ENCODE results near the gene DNAH14.
"Not testable (repeated sequence)": the region's sequence is repeated elsewhere in the genome, so short reads cannot be mapped to it uniquely, and the experiment has no call there.

DNAH14 gene

DNA sequence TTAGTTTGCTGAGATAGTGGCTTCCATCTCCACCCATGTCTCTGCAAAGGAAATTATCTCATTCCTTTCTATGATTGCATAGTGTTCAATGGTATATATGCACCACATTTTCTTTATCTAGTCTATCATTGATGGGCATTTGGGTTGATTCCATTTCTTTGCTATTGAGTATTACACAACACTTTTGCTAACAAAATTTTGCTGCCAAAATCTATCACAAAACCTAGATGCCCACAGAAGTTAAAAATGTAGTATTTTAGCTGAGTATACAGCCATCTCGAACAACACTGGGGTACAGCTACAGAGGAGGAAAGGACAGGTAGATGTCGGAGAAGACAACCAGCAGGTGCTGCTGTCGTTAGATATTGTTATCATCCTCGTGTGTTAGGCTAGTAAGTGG lies 430.6 kb downstream of the DNAH14 start:
- DNase-seq, result no peak

DNA sequence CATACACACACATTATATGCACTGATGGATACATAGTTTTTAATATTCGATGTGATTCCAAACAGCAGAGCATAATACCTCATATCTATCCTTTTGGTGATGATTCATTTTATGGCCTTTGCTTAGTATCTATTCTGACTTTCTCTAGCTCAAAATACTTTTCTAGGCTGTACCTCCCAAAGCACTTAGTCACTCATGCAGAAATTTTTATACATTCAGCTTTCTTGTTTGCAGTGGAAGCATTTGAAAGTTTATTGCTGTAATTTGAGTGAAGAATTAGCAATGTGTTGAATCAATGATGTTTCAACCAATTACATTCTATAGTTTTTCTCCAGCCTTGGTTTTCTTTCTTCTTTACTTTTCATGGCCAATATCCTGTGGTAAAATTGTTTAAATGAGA lies 431.7 kb downstream of the DNAH14 start:
- no peak for DNase-seq

DNA sequence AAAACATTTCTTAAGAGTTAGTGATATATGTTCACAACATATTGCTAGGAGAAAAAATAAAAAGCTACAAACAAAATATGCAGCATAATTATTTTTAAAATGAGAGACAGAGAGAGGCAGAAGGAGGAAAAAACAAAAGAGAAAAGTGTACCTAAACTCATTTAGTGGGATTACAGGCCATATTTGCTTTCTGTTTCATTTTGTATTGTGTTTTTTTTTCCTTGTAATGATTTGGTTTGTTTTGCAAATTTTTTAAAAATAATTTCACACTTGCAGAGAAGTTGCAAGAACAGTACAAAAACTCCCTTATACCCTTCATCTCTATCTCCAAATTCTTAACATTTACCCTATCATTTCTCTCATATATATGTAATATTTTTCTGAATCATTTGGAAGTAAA lies 433.3 kb downstream of the DNAH14 start:
- DNase-seq, result no peak

DNA sequence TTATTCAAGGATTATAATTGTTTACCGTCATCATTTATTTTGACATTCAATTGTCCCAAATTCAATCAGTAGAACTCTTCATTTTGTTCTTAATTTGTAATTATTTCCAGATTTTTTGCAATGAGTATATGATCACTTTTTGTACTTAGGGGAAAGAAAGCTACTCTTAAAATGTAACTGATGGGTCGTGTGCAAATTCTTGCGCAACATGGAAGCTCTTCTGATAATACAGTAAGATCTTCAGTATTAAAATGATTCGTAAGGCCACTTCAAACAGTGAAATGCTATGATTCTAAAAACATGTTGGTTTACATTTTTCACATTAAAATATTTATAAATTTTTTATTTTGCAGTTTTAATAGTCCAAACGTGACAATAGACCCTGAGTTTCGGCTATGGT lies 435.0 kb downstream of the DNAH14 start:
- no peak for DNase-seq

DNA sequence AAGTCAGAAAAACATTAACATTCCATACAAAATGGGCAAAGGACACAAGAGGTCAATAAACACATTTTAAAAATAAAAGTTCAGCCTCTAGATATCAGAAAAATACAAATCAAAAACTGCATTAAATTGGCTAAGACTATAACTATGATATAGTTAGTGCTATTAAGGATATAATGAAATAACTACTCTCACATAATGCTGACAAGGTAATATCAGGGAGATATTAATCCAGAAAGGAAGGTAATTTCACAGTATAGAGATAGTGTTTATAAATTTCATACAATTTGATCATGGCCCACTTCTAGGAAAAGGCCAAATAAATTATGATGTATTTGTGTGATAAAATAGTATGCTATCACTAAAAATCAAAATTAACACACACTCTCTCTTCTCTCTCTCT lies 436.5 kb downstream of the DNAH14 start:
- no peak for DNase-seq

DNA sequence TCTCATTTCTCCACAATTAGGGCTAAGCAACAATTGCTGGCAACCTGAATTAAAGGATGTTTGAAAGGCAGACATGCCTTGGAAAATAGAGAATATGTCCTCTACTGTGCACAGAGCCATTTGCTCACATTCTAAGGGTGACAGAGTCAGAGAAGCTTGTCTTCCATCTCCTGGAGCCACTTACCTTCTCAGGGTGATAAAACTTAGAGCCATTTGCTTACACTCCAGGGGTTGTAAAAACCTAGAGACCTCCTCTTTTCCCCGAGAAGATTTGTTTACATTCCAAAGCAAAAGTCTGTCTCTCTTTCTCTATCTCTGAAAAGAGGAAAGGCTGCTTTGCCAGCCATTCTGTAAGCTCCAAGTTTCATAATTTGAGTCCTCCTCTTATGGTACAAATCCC lies 437.1 kb downstream of the DNAH14 start:
- no peak for DNase-seq

DNA sequence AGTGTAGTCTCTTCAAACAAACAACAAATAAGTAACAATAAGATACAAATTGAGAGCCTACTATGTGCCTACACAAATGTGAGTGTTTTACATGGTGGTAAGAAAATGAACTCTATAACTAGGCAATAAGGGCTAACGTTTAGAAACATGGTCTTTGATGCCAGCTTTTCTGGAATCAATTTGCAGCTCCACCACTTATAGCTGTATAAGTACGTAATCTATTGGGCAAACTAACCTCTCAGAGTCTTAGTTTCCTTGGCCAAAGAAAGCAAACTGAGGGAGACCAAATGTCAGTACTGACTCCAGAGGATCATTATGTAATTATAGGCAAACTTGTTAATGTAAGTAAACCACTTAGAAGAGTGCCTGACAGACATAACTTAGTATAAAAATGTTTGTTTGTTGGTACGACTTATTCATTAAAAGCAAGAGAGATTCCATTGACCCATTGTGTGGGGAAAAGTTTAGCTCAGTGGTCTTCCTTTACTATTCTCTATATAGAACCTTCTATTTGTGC lies 438.6 kb downstream of the DNAH14 start:
- DNase-seq, result no peak

DNA sequence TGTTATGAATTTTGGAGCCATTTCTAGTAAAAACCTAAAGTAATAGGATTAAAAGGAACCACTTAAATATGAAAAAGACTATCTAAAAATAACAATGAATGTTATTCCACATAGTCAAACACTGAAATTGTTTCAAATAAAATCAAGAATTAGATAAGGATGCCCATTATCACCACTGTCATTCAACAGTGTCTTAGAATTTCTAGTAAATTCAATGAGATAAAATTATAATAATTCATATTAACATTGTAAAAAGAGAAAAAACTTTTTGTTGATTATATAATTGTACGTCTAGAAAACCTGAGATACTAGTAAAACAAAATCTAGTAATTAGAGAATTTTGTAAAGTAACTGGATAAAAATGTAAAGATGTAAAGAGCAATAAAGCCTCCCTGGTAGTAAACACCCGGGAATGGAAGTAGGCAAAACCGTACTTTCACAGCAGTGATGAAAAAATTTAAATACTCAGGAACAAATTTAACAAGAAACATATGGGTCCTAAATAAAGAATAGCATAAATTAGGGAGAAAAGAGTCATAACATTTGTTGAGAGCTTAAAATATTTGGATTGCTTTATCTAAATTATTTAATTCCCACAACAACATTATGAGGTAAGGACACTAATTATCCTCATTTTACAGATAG lies 442.0 kb downstream of the DNAH14 start:
- no peak for DNase-seq

DNA sequence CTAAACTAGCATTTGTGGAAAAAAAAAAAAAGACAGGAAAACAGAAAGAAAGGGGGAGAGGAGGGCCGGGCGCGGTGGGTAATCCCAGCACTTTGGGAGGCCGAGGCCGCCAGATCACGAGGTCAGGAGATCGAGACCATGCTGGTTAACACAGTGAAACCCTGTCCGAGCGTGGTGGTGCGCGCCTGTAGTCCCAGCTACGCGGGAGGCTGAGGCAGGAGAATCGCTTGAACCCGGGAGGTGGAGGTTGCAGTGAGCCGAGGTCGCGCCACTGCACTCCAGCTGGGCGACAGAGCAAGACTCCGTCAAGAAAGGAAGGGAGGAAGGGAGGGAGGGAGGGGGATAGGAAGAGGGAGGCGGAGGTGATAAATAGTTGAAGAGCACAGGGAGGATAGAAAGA lies 443.7 kb downstream of the DNAH14 start:
- no peak for DNase-seq

DNA sequence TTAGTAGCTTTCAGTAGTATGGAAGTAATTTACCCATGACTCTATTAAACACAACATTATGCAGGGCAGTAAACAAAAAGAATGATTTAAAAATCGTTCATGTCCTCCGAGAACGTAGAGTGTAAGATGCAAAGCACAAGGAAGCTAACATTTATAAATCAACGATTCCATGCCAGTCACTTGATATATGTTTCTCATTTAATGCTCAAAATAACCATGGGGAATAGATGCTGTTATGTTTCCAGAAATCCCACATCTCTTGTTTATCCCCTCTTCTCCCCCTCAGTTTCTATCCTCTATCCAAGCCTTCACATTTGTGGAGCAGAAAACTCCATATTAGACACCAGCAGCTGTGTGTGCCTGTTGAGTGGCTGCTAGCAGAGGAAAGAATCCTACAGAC lies 445.5 kb downstream of the DNAH14 start:
- no peak for DNase-seq

DNA sequence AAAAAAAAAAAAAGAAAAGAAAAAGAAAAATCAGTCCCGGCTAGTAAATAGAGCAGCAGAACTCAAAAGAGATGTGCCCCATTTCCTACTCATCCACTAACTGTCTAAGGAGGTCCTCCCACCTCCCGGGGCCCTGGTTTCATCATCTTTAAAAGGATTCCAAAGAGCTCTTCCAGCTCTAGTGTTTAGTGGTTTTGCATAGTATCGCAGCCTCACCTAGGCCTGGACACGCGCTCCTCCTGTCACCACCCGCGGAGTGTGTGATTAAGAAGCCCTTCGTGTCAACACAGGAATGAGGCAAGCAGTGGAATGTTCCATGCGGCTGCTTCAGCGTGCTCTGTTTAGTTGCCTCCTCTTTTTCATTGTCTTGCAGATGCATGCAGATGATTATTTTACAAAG lies 449.4 kb downstream of the DNAH14 start:
- DNase-seq, result no peak

DNA sequence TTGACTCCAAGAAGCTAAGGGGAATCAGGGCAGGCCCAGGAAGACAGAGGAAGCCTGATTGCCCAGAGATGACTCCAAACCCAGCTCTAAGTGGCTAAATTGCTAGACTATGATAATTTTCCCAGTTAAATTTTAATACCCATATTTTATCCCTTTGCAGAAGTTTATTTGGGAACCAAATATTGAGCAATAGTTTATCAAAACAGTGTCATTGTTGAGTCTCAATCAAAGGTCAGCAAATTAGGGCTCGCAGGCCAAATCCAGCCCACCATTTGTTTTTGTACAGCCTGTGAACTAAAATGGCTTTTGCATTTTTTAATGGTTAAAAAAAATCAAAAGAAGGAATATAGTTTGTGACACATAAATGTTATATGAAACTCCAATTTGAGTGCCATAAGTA lies 451.2 kb downstream of the DNAH14 start:
- DNase-seq, result no peak

DNA sequence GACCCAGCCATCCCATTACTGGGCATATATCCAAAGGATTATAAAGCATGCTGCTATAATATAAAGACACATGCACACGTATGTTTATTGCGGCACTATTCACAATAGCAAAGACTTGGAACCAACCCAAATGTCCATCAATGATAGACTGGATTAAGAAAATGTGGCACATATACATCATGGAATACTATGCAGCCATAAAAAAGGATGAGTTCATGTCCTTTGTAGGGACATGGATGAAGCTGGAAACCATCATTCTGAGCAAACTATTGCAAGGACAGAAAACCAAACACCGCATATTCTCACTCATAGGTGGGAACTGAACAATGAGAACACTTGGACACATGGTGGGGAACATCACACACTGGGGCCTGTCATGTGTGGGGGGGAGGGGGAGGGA lies 457.4 kb downstream of the DNAH14 start:
- DNase-seq, result not testable (repeated sequence)

DNA sequence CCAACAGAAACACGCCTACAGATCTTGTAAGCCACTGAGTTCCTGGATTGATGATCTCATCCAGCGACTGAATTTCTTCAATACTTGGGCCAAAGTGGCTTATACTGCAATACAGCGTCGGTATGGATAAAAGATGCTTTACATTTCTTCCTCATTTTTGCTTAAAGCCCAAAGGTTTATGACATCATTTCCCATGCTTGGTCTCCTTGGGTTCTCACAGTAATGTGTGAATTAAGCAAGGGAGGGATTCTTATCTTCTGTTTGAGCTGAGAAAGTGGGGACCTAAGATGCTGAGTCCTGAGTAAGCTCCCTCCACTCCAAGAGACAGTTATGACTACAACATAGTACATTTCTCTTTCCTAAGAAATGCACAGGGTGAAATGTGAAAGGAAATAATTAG lies 458.9 kb downstream of the DNAH14 start:
- no peak for DNase-seq

DNA sequence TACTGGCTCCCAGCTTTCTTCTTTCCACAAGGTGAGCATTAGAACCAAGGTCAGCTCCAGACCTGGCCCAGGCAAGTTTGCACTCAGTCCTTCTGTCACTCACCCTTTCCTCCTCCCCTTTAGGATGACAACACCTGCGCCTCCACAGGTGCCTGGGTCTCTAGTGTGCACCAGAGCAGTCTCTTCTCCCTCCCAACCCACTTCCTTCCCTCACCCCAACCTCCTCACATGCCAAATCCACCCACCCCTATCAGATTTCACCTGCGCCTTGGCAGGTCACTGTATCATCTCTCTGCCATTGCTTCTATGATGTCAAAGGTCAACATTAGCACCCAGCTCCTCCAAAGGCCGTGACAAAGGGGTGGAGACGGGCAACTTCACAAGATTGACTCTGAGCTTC lies 460.4 kb downstream of the DNAH14 start:
- no peak for DNase-seq

DNA sequence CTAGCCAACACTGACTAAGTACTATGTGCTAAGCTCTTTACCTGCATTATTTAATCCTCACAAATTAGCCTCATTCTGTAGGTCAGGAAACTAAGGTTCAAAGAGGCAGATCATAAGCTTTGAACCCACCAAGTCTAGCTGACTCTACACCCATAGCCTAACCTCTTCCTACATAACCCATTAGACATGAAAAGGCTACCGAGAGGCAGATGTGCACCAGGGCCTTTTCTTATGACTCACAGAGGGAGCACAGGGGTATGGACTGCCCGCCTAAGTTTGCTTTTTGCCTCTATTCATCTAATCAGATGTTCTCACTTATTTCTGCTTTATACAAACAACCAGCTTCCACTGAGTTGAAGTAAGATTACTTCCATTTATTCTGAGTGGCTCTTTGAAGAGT lies 466.9 kb downstream of the DNAH14 start:
- DNase-seq, result no peak

DNA sequence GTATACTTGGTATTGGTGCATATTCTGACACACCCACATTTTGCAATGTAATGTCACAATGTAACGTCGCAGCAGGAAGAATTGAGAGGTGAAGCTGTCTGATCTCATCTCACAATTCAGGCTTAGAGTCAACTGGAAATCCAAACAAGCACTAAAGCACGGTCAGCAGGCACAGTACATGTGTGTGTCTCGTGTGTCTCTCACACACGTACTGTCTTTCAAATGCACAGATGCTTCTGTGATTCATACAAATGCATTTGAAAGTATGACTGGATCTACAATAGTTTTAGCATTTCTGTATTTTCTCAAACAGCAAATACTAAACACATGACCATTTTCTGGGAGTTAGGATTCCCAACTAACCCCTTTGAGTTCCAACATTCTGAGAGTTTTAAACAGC lies 471.5 kb downstream of the DNAH14 start:
- no peak for DNase-seq

DNA sequence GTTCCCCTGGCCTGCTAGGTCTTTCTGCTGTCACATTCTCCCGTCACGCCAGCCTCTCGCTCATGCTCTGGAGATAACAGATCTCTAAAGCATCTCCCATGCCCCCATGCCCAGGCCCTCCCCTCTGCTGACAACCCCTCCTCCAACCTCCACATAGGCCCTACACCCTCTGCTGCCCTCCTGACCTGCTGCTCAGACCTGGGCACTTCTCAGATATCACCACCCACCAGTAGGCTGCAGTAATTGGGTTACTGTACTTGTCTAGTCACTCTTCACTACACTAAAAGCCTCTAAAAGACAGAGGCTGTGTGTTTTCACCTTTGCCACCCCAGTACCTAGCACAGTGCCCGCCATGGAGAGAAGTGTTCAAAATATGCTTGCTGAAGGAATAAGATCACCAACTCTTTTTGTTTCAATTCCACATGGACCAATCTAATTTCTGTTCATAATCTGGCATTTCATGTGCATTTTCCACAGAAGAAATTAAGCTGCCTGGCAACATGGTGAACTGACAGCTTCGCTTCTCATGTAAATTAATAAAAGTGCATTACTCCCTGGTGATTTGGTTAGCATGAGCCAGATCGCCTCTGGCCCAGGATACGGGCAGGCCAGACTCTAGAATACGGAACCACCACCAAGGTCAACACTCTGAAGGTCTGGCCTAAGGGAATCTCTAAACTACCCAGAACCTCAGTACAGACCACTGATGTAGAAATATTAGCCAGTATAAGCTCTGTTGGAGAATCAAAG lies 477.7 kb downstream of the DNAH14 start:
- DNase-seq, result no peak

DNA sequence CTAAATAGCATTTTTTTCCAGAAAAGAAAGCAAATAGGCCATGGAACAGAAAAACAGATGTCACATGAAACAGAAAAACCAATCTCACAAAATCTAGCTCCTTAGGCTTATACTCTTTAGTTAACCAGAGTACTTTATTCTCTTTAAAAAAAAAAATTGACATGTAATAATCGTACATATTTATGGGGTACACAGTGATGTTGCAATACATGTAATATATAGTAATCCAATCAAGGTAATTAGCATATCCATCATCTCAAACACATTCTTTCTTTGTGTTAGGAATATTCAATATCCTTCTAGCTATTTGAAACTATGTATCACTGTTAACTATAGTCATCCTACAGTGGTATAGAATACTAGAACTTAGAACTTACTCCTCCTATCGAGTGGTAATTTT lies 478.3 kb downstream of the DNAH14 start:
- DNase-seq, result no peak

DNA sequence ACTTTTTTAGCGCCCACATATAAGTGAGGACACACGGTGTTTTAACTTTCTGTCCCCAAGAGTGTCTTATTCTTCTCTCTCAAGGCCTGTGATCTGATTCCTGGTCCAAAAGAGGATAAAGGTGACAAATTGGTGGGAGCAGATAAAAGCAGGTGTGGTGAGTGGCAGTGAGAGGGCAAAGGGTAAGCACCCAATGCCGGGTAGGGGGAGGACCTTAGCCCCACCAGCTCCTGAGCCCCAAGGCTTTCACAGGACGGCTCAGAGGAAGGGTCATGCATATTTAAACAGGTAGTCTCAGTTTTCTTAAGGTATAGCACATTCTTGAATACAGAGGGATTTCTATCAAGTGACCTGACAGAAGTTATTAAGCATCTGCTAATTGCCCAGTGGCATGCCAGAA lies 478.8 kb downstream of the DNAH14 start:
- no peak for DNase-seq

DNA sequence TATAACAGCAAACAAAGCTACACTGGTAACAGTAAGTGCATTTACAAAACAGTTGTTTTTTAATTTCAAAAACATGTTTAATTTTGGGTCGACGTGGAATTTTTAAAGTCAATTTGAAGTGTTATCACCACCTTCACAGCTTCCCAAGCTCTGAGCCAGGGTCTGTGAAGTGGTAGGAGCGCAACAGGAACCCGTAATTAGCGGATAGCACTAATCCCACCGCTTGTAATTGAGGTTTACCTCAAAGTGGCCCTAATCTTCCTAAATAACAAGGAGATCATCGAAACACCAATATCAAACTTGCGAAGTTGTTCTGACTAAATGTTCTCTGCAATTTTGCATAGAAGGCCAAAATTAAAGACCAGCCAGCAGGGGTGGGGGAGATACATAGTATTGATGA lies 479.6 kb downstream of the DNAH14 start:
- no peak for DNase-seq

DNA sequence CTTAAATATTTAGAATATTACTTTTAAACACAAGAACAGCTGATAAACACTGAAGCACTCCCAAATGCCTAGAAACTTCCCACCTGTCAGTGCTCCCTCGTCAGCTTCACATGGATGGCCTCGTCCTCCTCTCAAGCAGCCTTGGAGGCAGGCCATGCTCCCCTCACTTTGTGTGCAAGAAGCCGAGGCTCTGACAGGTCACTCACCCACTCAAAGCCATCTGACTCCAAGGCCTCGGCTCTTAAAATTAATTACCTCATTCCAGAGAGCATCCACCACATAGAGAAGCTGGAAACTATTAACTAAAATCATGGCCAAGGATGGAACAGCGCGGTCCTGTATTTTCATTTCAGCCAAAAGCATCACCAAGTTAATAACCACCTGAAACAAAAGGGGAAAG lies 480.6 kb downstream of the DNAH14 start:
- DNase-seq, result no peak

DNA sequence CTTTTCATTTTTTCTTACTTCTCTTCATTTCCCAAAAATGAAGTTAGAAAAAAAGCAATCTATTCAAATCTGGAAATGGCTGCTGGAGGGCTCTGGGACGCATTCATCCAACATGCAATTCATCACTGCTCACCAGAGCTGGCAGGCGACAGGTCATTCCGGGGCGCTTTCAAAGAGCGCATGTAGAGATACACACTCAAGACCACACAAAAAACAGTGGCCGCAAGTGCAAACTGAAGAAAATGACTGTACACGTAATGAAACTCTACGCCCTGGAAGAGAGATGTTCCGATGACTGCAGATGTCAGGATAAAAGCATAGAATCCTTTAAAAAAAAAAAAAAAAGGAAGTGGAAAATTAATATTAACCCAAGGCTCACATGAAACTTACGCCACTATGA lies 482.8 kb downstream of the DNAH14 start:
- DNase-seq, result no peak

DNA sequence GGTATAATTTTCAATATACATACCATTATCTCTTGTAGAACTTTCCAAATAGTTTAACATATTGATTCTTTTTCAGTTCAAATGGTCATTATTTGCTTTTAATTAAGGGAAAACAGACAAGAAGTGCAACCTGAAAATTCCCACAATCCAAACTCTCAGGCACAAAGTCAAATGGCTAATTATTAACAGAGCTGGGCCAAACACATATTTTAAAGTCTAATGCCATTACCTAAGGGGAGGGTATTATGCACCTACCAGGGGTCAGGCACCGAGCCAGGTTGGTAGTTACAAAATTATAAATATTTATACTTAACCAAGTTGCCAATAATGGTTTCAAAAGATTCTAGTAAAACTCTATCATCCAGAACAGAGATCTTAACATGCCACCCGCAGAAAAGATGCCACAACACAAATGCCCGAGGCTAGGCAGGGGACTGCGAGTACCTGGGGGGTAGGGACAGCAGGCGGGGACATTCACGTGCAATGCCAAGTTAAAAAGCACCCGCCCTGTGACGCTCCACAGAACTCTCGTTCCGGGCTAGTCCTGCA lies 483.4 kb downstream of the DNAH14 start:
- no peak for DNase-seq

Measured in DMS153 (cell line).